SK-N-SH (cell line): ENCODE results near the gene DENND2C. TPM values are rescaled to one million over a fixed set of nuclear protein-coding genes. Genes with fewer than 3 reads are reported as not detected.

Source experiments
- CTCF ChIA-PET: fragments of 300-600, 350-600 bp; formaldehyde crosslinking; extraction: SDS; loops from one replicate; lab custom pipeline; 2021; lab: Yijun Ruan, JAX
- POLR2A ChIA-PET: fragments of 350-600 bp; sonication (Branson Sonifier 250); formaldehyde crosslinking; extraction: SDS; loops from one replicate; lab custom pipeline; 2020; ENCODE audit warnings: antibody characterized with exemption, inconsistent platforms; lab: Yijun Ruan, JAX
- DNase-seq: peaks from one replicate; pipeline ENCODE4 v3.0.0; 2012
- H2AFZ ChIP-seq: fragments of 200-600 bp; sonication (generic); 2 replicates; pipeline ENCODE4 v1.8.1; 2016; ENCODE audit warnings: antibody characterized with exemption, mild to moderate bottlenecking, low read depth
- H3F3A ChIP-seq: fragments of 200-600 bp; sonication (generic); replicated peaks from 2 replicates; pipeline ENCODE3; 2016; ENCODE audit warnings: antibody characterized with exemption, mild to moderate bottlenecking; ENCODE audit not compliant: insufficient read depth
- H3K27ac ChIP-seq, 2 experiments: fragments of 200-500 bp in 1 of 2; fragments of 200-600 bp in 1 of 2; sonication (Bioruptor generic) in 1 of 2; sonication (generic), shearing (Covaris generic) in 1 of 2; 2 replicates each; pipeline versions ENCODE4 v1.5.1 to v1.6.1; 2014 to 2016; ENCODE audit warnings: low read depth in 2 of 2, inconsistent platforms in 1 of 2, low read length in 1 of 2, mild to moderate bottlenecking in 1 of 2, mixed read lengths in 1 of 2
- H3K27me3 ChIP-seq: fragments of 200-600 bp; sonication (generic), shearing (Covaris generic); 2 replicates; pipeline ENCODE4 v1.6.1; 2016; ENCODE audit warnings: mixed run types; ENCODE audit not compliant: insufficient read depth
- H3K36me3 ChIP-seq, 2 experiments: fragments of 200-500 bp in 1 of 2; fragments of 200-600 bp in 1 of 2; sonication (Bioruptor generic) in 1 of 2; sonication (generic) in 1 of 2; replicated peaks in 1 of 2; 2 replicates each; pipeline versions ENCODE3 to v1.5.1; 2014 to 2016; ENCODE audit warnings: low read length in 1 of 2, mild to moderate bottlenecking in 1 of 2; ENCODE audit not compliant: insufficient read depth in 2 of 2, control insufficient read depth in 1 of 2
- H3K4me1 ChIP-seq, 2 experiments: fragments of 200-500 bp in 1 of 2; fragments of 200-600 bp in 1 of 2; sonication (Bioruptor generic) in 1 of 2; sonication (generic), shearing (Covaris generic) in 1 of 2; 2 replicates each; pipeline versions ENCODE4 v1.5.1 to v1.6.1; 2014 to 2016; ENCODE audit warnings: low read depth in 1 of 2, low read length in 1 of 2, mixed run types in 1 of 2; ENCODE audit not compliant: insufficient read depth in 2 of 2, control insufficient read depth in 1 of 2
- H3K4me2 ChIP-seq: fragments of 200-600 bp; sonication (generic), shearing (Covaris generic); 2 replicates; pipeline ENCODE4 v1.6.1; 2017; ENCODE audit warnings: mixed run types
- H3K4me3 ChIP-seq, 2 experiments: fragments of 200-500 bp in 1 of 2; fragments of 200-600 bp in 1 of 2; sonication (Bioruptor generic) in 1 of 2; sonication (generic), shearing (Covaris generic) in 1 of 2; 2 replicates each; pipeline versions ENCODE4 v1.5.1 to v1.8.1; 2014 to 2016; ENCODE audit warnings: low read depth in 2 of 2, inconsistent platforms in 1 of 2, low read length in 1 of 2, mild to moderate bottlenecking in 1 of 2, mixed read lengths in 1 of 2, moderate library complexity in 1 of 2
- H3K79me2 ChIP-seq: fragments of 200-600 bp; sonication (generic); 2 replicates; pipeline ENCODE4 v1.8.1; 2017; ENCODE audit warnings: mild to moderate bottlenecking; ENCODE audit not compliant: insufficient read depth
- H3K9ac ChIP-seq: fragments of 200-600 bp; sonication (generic); 2 replicates; pipeline ENCODE4 v1.6.1; 2017; ENCODE audit warnings: mixed run types
- H3K9me2 ChIP-seq: fragments of 200-600 bp; sonication (generic); 2 replicates; pipeline ENCODE4 v1.6.1; 2017; ENCODE audit warnings: mixed run types
- H3K9me3 ChIP-seq: fragments of 200-600 bp; sonication (generic); 2 replicates; pipeline ENCODE4 v1.6.1; 2017; ENCODE audit warnings: mixed run types, mild to moderate bottlenecking, moderate library complexity
- H4K20me1 ChIP-seq: fragments of 200-600 bp; sonication (generic); 2 replicates; pipeline ENCODE4 v1.6.1; 2017; ENCODE audit warnings: mild to moderate bottlenecking, mixed run types; ENCODE audit not compliant: insufficient read depth
- ELF1 ChIP-seq: IDR thresholded peaks from 2 replicates; pipeline ENCODE4 v1.4.0; 2012
- EP300 ChIP-seq, 2 experiments: IDR thresholded peaks; 2 replicates each; pipeline versions ENCODE4 v1.4.0 to v1.6.1; 2012; ENCODE audit warnings: borderline replicate concordance in 1 of 2, low read depth in 1 of 2, low read length in 1 of 2
- FOSL2 ChIP-seq: IDR thresholded peaks from 2 replicates; pipeline ENCODE4 v1.4.0; 2012; ENCODE audit warnings: low read depth, mild to moderate bottlenecking, moderate library complexity, borderline replicate concordance
- GABPA ChIP-seq: IDR thresholded peaks from 2 replicates; pipeline ENCODE4 v1.4.0; 2012; ENCODE audit warnings: low read depth, mild to moderate bottlenecking
- GATA2 ChIP-seq: sonication (generic); formaldehyde crosslinking; IDR thresholded peaks from 2 replicates; pipeline ENCODE4 v1.5.0; 2020; ENCODE audit warnings: mild to moderate bottlenecking, missing genetic modification reagents
- MAX ChIP-seq: IDR thresholded peaks from 2 replicates; pipeline ENCODE4 v1.4.0; 2012; ENCODE audit warnings: low read depth
- MXI1 ChIP-seq: IDR thresholded peaks from 2 replicates; pipeline ENCODE4 v1.6.1; 2012; ENCODE audit warnings: mild to moderate bottlenecking, low read depth, low read length, improper control_type of control experiment
- NFIC ChIP-seq: IDR thresholded peaks from 2 replicates; pipeline ENCODE4 v1.4.0; 2012; ENCODE audit warnings: borderline replicate concordance
- RCOR1 ChIP-seq: fragments of 150-350 bp; IDR thresholded peaks from 2 replicates; pipeline ENCODE4 v1.6.1; 2017; ENCODE audit warnings: antibody characterized with exemption, low read length
- RFX5 ChIP-seq: IDR thresholded peaks from 2 replicates; pipeline ENCODE4 v1.6.1; 2012; ENCODE audit warnings: mild to moderate bottlenecking, improper control_type of control experiment, low read length
- TAF1 ChIP-seq: IDR thresholded peaks from 2 replicates; pipeline ENCODE4 v1.6.1; 2012; ENCODE audit warnings: low read depth, mild to moderate bottlenecking, low read length, moderate library complexity, borderline replicate concordance
- TCF12 ChIP-seq: IDR thresholded peaks from 2 replicates; pipeline ENCODE4 v1.4.0; 2012
- USF1 ChIP-seq: IDR thresholded peaks from 2 replicates; pipeline ENCODE4 v1.4.0; 2012; ENCODE audit warnings: low read depth, borderline replicate concordance
- YY1 ChIP-seq: IDR thresholded peaks from 2 replicates; pipeline ENCODE4 v1.4.0; 2012; ENCODE audit warnings: low read depth, mild to moderate bottlenecking
- WGBS: methylation state at CpG from one replicate; pipeline ENCODE4 v1.1.6; 2017; ENCODE audit warnings: low lambda C conversion rate; 5-methylcytosine and 5-hydroxymethylcytosine counted together
- polyA plus RNA-seq, 3 experiments: library from polyadenylated mRNA; depleted of rRNA; stranded (reverse); fragments of >200 nt; gene quantifications; 2 replicates each; pipeline ENCODE4 v1.2.3, GENCODE V29; 2012
- TF ChIP-seq, protein P1 (sequence below): fragments of 150-350 bp; IDR thresholded peaks from 2 replicates; pipeline ENCODE4 v1.6.1; 2016; ENCODE audit warnings: mild to moderate bottlenecking, low read depth, low read length
- TF ChIP-seq, protein P2 (sequence below): IDR thresholded peaks from 2 replicates; pipeline ENCODE4 v1.4.0; 2012; ENCODE audit warnings: low read depth, borderline replicate concordance
- TF ChIP-seq, protein P3 (sequence below): IDR thresholded peaks from 2 replicates; pipeline ENCODE4 v1.6.1; 2012; ENCODE audit warnings: mild to moderate bottlenecking, low read depth, low read length, moderate library complexity

Gene DENND2C
- polyA plus RNA-seq, 1 of the 3 experiments (the other 2 are of a cell fraction) = 0.03 TPM

DNA sequence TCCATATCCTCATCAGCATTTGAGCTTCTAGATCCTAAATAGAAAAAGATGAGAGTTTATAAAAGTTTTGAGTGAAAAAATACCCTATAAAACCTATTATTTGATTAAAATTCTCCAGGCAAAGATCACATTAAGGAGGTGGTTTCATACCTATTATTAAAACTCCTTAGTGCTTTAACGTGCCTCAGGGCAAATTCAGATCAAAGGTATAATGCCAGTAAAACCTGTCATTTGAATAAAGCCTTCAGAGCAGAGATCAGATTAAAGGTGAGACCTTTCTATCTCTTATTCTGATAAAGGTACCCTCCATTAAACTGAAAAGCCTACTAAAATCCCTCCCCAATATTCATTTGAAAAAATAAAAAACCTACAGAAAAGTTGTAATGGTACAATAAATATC is 124.5 kb downstream of the DENND2C start:
- TF ChIP-seq MAX (no peak), GATA2 (CRISPR knock-in tag) (no peak), RCOR1 (no peak), GABPA (no peak), YY1 (no peak), TCF12 (no peak), NFIC (no peak)
- TF ChIP-seq, protein P1, sequence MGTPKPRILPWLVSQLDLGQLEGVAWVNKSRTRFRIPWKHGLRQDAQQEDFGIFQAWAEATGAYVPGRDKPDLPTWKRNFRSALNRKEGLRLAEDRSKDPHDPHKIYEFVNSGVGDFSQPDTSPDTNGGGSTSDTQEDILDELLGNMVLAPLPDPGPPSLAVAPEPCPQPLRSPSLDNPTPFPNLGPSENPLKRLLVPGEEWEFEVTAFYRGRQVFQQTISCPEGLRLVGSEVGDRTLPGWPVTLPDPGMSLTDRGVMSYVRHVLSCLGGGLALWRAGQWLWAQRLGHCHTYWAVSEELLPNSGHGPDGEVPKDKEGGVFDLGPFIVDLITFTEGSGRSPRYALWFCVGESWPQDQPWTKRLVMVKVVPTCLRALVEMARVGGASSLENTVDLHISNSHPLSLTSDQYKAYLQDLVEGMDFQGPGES = no peak
- TF ChIP-seq, protein P2, sequence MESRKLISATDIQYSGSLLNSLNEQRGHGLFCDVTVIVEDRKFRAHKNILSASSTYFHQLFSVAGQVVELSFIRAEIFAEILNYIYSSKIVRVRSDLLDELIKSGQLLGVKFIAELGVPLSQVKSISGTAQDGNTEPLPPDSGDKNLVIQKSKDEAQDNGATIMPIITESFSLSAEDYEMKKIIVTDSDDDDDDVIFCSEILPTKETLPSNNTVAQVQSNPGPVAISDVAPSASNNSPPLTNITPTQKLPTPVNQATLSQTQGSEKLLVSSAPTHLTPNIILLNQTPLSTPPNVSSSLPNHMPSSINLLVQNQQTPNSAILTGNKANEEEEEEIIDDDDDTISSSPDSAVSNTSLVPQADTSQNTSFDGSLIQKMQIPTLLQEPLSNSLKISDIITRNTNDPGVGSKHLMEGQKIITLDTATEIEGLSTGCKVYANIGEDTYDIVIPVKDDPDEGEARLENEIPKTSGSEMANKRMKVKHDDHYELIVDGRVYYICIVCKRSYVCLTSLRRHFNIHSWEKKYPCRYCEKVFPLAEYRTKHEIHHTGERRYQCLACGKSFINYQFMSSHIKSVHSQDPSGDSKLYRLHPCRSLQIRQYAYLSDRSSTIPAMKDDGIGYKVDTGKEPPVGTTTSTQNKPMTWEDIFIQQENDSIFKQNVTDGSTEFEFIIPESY = no peak
- ChIA-PET CTCF (no interaction called here), POLR2A (no interaction called here)
- Histone ChIP-seq H3K36me3 (no peaks in the 10 kb centered on the region), H3K9me2 (no peaks in the 10 kb centered on the region), H3K4me1 (no peaks in the 10 kb centered on the region), H3K9ac (no peak overlapping the region), H4K20me1 (no peaks in the 10 kb centered on the region), H2AFZ (no peak overlapping the region), H3K27me3 (no peaks in the 10 kb centered on the region), H3K4me2 (no peak overlapping the region), H3K79me2 (no peaks in the 10 kb centered on the region), H3K27ac (no peak overlapping the region), H3K9me3 (no peaks in the 10 kb centered on the region), H3K4me3 (no peak overlapping the region), H3F3A (no peaks in the 10 kb centered on the region)
- 34% methylated on average over 1 of the region's 1 CpG for WGBS
- no peak for DNase-seq

DNA sequence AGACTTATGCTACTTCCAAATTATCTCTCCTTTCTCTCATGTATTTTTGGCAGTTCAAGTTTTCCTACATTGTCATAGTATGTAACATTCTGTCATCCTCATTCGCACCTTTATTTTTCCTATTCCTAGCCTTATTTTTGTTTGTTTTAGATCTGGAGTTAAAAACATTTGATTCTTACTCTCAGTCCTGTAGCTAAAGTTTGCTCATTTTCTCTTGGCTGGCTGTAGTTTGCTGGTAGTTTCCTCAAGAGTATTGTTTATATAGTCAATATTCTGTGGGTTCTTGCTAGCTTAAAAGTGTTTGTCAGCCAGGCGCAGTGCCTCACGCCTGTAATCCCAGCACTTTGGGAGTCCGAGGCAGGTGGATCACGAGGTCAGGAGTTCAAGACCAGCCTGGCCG is 129.0 kb downstream of the DENND2C start:
- CTCF ChIA-PET = no interaction called here
- Histone ChIP-seq H3K9me3 (no peaks in the 10 kb centered on the region), H3F3A (no peaks in the 10 kb centered on the region), H2AFZ (no peak overlapping the region), H4K20me1 (no peaks in the 10 kb centered on the region), H3K4me1 (no peaks in the 10 kb centered on the region), H3K27ac (no peak overlapping the region), H3K4me2 (no peak overlapping the region), H3K9me2 (no peaks in the 10 kb centered on the region), H3K79me2 (no peaks in the 10 kb centered on the region), H3K4me3 (no peak overlapping the region), H3K27me3 (no peaks in the 10 kb centered on the region), H3K36me3 (no peaks in the 10 kb centered on the region), H3K9ac (no peak overlapping the region)
- POLR2A ChIA-PET = no interaction called here
- no peak for DNase-seq
- WGBS = 75% methylated on average over 6 of the region's 6 CpGs
- TF ChIP-seq TAF1 = no peak
- no peak for TF ChIP-seq RFX5
- TF ChIP-seq FOSL2 = no peak
- TF ChIP-seq, protein P3, sequence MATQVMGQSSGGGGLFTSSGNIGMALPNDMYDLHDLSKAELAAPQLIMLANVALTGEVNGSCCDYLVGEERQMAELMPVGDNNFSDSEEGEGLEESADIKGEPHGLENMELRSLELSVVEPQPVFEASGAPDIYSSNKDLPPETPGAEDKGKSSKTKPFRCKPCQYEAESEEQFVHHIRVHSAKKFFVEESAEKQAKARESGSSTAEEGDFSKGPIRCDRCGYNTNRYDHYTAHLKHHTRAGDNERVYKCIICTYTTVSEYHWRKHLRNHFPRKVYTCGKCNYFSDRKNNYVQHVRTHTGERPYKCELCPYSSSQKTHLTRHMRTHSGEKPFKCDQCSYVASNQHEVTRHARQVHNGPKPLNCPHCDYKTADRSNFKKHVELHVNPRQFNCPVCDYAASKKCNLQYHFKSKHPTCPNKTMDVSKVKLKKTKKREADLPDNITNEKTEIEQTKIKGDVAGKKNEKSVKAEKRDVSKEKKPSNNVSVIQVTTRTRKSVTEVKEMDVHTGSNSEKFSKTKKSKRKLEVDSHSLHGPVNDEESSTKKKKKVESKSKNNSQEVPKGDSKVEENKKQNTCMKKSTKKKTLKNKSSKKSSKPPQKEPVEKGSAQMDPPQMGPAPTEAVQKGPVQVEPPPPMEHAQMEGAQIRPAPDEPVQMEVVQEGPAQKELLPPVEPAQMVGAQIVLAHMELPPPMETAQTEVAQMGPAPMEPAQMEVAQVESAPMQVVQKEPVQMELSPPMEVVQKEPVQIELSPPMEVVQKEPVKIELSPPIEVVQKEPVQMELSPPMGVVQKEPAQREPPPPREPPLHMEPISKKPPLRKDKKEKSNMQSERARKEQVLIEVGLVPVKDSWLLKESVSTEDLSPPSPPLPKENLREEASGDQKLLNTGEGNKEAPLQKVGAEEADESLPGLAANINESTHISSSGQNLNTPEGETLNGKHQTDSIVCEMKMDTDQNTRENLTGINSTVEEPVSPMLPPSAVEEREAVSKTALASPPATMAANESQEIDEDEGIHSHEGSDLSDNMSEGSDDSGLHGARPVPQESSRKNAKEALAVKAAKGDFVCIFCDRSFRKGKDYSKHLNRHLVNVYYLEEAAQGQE = no peak
- TF ChIP-seq MAX = no peak
- no peak for TF ChIP-seq TCF12
- TF ChIP-seq MXI1 = no peak
- TF ChIP-seq ELF1 = no peak
- TF ChIP-seq, protein P1 = no peak
- no peak for TF ChIP-seq USF1
- no peak for TF ChIP-seq EP300 (IDR thresholded peaks at IDR 0.05; ENCODE audit: borderline replicate concordance in 1 of 2, low read depth in 1 of 2, low read length in 1 of 2)
